Activated CD8-positive, alpha-beta T cell treated with anti-CD3 and anti-CD28 coated beads, Interleukin-2, amount 10 ng/mL, durations not matched to agents 7 days and 5 days (primary cell): ENCODE results near the gene SPIN1. TPM values are rescaled to one million over a fixed set of nuclear protein-coding genes. Genes with fewer than 3 reads are reported as not detected.

Experiments used
- ATAC-seq: fragments of 150-1000 bp; cut with Tn5 transposase; one replicate; pipeline ENCODE4 v1.10.0; 2021; ENCODE audit warnings: moderate library complexity
- CTCF ChIA-PET: fragments of 350-600 bp; sonication (Branson Sonifier 250); formaldehyde crosslinking; loops from one replicate; lab custom pipeline; 2021; ENCODE audit warnings: antibody characterized with exemption; lab: Charles Lee
- POLR2A ChIA-PET: fragments of 350-600 bp; sonication (Branson Sonifier 250); formaldehyde crosslinking; loops from one replicate; lab custom pipeline; 2021; ENCODE audit warnings: antibody characterized with exemption; lab: Charles Lee
- DNase-seq: peaks from one replicate; pipeline ENCODE4 v3.0.0-alpha.2; 2020
- H3K27ac Mint-ChIP-seq: one replicate; pipeline ENCODE4 v1.8.0; 2021; ENCODE audit warnings: mild to moderate bottlenecking, mixed read lengths
- H3K27me3 Mint-ChIP-seq: one replicate; pipeline ENCODE4 v1.8.0; 2021; ENCODE audit warnings: low read depth, mixed read lengths
- H3K36me3 Mint-ChIP-seq: one replicate; pipeline ENCODE4 v1.8.0; 2021; ENCODE audit warnings: low read depth, mixed read lengths
- H3K4me1 Mint-ChIP-seq: one replicate; pipeline ENCODE4 v1.8.0; 2021; ENCODE audit warnings: low read depth, mixed read lengths
- H3K4me3 Mint-ChIP-seq: one replicate; pipeline ENCODE4 v1.8.0; 2021; ENCODE audit warnings: mild to moderate bottlenecking, mixed read lengths
- H3K9me3 Mint-ChIP-seq: one replicate; pipeline ENCODE4 v1.8.0; 2022; ENCODE audit warnings: mixed read lengths; ENCODE audit not compliant: insufficient read depth
- total RNA-seq, 2 experiments: library from RNA; stranded (reverse); gene quantifications; one replicate each; pipeline ENCODE4 v1.2.3, GENCODE V29; 2021

SPIN1 gene
- total RNA-seq, 2 experiments from 2014 or later: 50.5 to 54.4 TPM

DNA sequence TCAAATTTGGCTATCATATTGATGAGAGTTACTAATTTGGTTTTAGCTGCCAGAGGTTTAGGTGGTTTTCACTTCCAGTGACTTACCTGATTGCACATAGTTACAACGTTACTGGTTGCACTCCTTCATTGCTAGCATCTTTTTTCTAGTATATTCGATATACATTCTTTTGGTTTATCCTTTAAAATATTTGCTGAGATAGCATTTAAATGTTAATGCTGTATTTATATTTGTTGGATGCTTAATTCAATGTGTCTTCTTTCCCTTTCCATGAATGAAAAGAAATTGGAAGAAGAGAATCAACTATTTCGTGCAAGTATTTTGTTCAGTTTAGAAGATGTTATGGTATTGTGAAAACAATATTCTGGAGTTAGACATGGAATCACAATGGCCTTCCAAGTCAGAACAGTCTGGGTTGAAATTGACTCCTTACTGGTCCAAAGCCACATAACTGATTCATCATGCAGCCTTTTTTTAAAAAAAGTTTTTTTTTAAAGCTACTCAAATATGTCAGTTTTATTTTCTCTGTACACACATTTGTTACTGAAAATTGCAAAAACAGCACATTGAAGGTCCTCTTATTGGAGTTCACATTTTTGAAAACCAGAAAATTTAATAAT is 2.2 kb downstream of the SPIN1 start:
- no peak for ATAC-seq
- peaks cover 49% of the 10 kb centered on the region for H3K4me1 Mint-ChIP-seq
- peaks cover 30% of the 10 kb centered on the region for H3K36me3 Mint-ChIP-seq
- peak overlapping the region; percentile 86 for H3K4me3 Mint-ChIP-seq
- CTCF ChIA-PET: no interaction called here
- H3K27ac Mint-ChIP-seq: no peak overlapping the region
- H3K27me3 Mint-ChIP-seq: no peaks in the 10 kb centered on the region
- no peak for DNase-seq
- POLR2A ChIA-PET: no interaction called here
- H3K9me3 Mint-ChIP-seq: no peaks in the 10 kb centered on the region

DNA sequence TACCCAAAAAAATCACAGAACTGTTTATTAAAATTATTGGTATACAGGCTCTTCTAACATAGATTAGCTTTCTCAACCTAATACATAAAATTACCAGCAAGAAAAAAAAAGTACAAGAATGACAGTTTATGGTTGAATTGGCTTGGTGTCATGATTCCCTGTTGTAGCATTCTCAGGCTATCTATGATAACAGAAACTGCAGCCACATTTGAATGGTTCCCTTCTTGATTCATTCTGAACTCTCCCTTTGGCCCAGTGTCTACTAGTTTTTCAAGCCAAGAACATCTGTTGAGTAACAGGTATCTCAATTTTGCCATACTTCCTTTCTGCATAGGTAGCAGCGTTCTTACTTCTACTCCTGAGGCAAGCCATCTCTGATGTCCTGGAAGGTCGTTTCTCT is 3.0 kb downstream of the SPIN1 start:
- CTCF ChIA-PET: interaction anchor here (0.8 kb wide), 1 partner anchor 86 kb away, joined by 3 read pairs; no protein-coding TSS in a partner anchor
- Mint-ChIP-seq H3K4me1 (peaks cover 49% of the 10 kb centered on the region), H3K27me3 (no peaks in the 10 kb centered on the region), H3K36me3 (peaks cover 30% of the 10 kb centered on the region), H3K27ac (no peak overlapping the region), H3K9me3 (no peaks in the 10 kb centered on the region), H3K4me3 (no peak overlapping the region)
- no peak for ATAC-seq
- POLR2A ChIA-PET: no interaction called here
- no peak for DNase-seq

GRCh38 chr9:88391921-88392320 is 3.7 kb downstream of the SPIN1 start:
- H3K27ac Mint-ChIP-seq: no peak overlapping the region
- peaks cover 46% of the 10 kb centered on the region for H3K4me1 Mint-ChIP-seq
- H3K27me3 Mint-ChIP-seq: no peaks in the 10 kb centered on the region
- H3K9me3 Mint-ChIP-seq: no peaks in the 10 kb centered on the region
- DNase-seq (no peak), ATAC-seq (no peak)
- H3K36me3 Mint-ChIP-seq: peaks cover 28% of the 10 kb centered on the region
- ChIA-PET POLR2A (no interaction called here), CTCF (interaction anchor here (0.9 kb wide), 1 partner anchor 187 kb away, joined by 3 read pairs; no protein-coding TSS in a partner anchor)
- no peak overlapping the region for H3K4me3 Mint-ChIP-seq

DNA sequence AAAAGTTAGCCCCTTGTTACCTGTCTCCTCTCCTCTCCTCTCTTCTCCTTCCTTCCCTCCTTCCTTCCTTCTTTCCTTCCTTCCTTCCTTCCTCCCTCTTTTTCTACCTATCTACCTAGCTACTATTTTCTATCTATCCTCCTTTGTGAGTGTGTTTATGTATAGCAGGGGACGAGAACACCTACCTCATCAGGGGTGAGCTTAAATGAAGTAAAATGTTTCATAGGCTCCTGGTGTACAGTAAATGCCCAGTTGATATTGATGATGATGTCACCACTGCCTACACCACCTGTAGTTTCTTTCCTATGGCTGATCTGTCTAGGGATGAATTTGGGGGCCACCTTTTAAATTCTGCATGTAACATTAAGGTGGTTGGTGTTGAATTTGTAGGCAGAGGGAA is 4.3 kb downstream of the SPIN1 start:
- Mint-ChIP-seq H3K4me3 (no peak overlapping the region), H3K4me1 (peaks cover 39% of the 10 kb centered on the region), H3K27ac (no peak overlapping the region), H3K9me3 (no peaks in the 10 kb centered on the region), H3K36me3 (peaks cover 23% of the 10 kb centered on the region), H3K27me3 (no peaks in the 10 kb centered on the region)
- ChIA-PET CTCF (interaction anchor here (0.9 kb wide), 1 partner anchor 186 kb away, joined by 3 read pairs; no protein-coding TSS in a partner anchor), POLR2A (interaction anchor here (0.6 kb wide), 1 partner anchor 173 kb away, joined by 3 read pairs; no protein-coding TSS in a partner anchor)
- ATAC-seq (no peak), DNase-seq (no peak)

- H3K27me3 Mint-ChIP-seq: no peaks in the 10 kb centered on the region
- H3K4me3 Mint-ChIP-seq: no peak overlapping the region
- ChIA-PET POLR2A (no interaction called here), CTCF (no interaction called here)
- peaks cover 16% of the 10 kb centered on the region for H3K4me1 Mint-ChIP-seq
- DNase-seq (no peak), ATAC-seq (no peak)
- H3K36me3 Mint-ChIP-seq: peaks cover 22% of the 10 kb centered on the region
- H3K9me3 Mint-ChIP-seq: no peaks in the 10 kb centered on the region
- H3K27ac Mint-ChIP-seq: no peak overlapping the region
Measured at GRCh38 chr9:88396836-88397577, 8.8 kb downstream of the SPIN1 start.

GRCh38 chr9:88398016-88398415 is 9.8 kb downstream of the SPIN1 start:
- Mint-ChIP-seq H3K27ac (no peak overlapping the region), H3K9me3 (no peaks in the 10 kb centered on the region), H3K4me1 (peaks cover 7% of the 10 kb centered on the region), H3K27me3 (no peaks in the 10 kb centered on the region), H3K4me3 (no peak overlapping the region), H3K36me3 (peaks cover 25% of the 10 kb centered on the region)
- ChIA-PET POLR2A (no interaction called here), CTCF (no interaction called here)
- ATAC-seq (no peak), DNase-seq (no peak)

DNA sequence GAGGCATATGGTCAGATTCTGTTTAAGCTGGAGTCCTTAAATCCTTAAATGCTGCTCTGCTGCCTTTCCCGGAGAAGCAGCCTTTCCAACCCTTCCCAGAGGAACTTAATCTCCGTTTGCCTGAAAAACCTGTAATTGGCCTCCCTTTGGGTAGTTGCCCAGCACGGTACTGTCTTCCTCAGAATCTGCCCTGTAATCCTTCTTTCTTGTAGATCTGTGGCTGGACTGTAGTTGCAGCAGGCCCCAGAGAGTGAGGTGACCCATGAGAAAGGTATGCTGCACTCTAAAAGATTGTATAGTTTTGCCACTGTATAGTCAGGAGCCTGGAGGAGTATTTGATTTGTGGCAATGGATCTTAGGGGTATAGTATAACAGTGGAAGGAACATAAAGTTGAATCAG is 11.7 kb downstream of the SPIN1 start:
- Mint-ChIP-seq H3K4me1 (peaks cover 5% of the 10 kb centered on the region), H3K4me3 (no peak overlapping the region), H3K27ac (no peak overlapping the region), H3K27me3 (no peaks in the 10 kb centered on the region), H3K9me3 (no peaks in the 10 kb centered on the region), H3K36me3 (peaks cover 28% of the 10 kb centered on the region)
- DNase-seq (no peak), ATAC-seq (no peak)
- CTCF ChIA-PET: interaction anchor here (0.7 kb wide), 1 partner anchor 324 kb away, joined by 3 read pairs; no protein-coding TSS in a partner anchor
- POLR2A ChIA-PET: no interaction called here

- H3K4me3 Mint-ChIP-seq: no peak overlapping the region
- ChIA-PET POLR2A (no interaction called here), CTCF (no interaction called here)
- H3K36me3 Mint-ChIP-seq: peaks cover 28% of the 10 kb centered on the region
- DNase-seq (no peak), ATAC-seq (no peak)
- H3K27me3 Mint-ChIP-seq: no peaks in the 10 kb centered on the region
- peaks cover 5% of the 10 kb centered on the region for H3K4me1 Mint-ChIP-seq
- H3K27ac Mint-ChIP-seq: no peak overlapping the region
- H3K9me3 Mint-ChIP-seq: no peaks in the 10 kb centered on the region
Measured at GRCh38 chr9:88403340-88403739, 15.1 kb downstream of the SPIN1 start.

DNA sequence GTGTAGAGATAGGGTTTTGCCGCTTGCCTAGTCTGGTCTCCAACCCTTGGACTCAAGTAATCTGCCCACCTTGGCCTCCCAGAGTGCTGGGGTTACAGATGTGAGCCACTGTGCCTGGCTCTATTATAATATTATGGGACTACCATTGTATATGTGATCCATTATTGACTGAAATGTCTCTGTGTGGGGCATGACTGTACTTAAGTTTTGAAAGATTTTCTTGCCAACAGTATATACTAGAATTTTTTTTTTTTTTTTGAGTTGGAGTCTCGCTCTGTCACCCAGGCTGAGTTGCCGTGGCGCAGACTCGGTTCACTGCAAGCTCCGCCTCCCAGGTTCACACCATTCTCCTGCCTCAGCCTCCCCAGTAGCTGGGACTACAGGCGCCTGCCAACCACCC is 17.8 kb downstream of the SPIN1 start:
- Mint-ChIP-seq H3K36me3 (peaks cover 32% of the 10 kb centered on the region), H3K4me1 (peaks cover 10% of the 10 kb centered on the region), H3K9me3 (no peaks in the 10 kb centered on the region), H3K27ac (no peak overlapping the region), H3K4me3 (no peak overlapping the region), H3K27me3 (no peaks in the 10 kb centered on the region)
- ChIA-PET POLR2A (no interaction called here), CTCF (no interaction called here)
- ATAC-seq (no peak), DNase-seq (no peak)

DNA sequence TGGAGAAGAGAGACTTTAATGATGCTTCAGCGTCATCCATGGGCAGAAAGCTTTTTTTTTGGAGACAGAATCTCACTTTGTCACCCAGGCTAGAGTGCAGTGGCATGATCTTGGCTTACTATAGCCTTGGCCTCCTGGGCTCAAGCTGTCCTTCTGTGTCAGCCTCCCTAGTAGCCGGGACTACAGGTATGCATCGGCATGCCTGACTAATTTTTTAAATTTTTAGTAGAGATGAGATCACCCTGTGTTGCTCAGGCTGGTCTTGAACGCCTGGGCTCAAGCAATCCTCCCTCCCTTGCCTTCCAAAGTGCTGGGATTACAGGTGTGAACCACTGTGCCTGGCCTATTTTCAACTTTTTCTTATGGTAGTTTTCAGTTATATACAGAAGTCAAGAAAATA is 23.2 kb downstream of the SPIN1 start:
- H3K27ac Mint-ChIP-seq: no peak overlapping the region
- peaks cover 15% of the 10 kb centered on the region for H3K9me3 Mint-ChIP-seq
- no peaks in the 10 kb centered on the region for H3K27me3 Mint-ChIP-seq
- H3K36me3 Mint-ChIP-seq: peaks cover 47% of the 10 kb centered on the region
- CTCF ChIA-PET: no interaction called here
- no peak for ATAC-seq
- DNase-seq: no peak
- H3K4me3 Mint-ChIP-seq: no peak overlapping the region
- H3K4me1 Mint-ChIP-seq: peaks cover 10% of the 10 kb centered on the region
- POLR2A ChIA-PET: no interaction called here

- ChIA-PET CTCF (no interaction called here), POLR2A (no interaction called here)
- peaks cover 66% of the 10 kb centered on the region for H3K36me3 Mint-ChIP-seq
- no peak overlapping the region for H3K27ac Mint-ChIP-seq
- peaks cover 28% of the 10 kb centered on the region for H3K4me1 Mint-ChIP-seq
- no peak overlapping the region for H3K4me3 Mint-ChIP-seq
- DNase-seq (no peak), ATAC-seq (no peak)
- peaks cover 34% of the 10 kb centered on the region for H3K9me3 Mint-ChIP-seq
- H3K27me3 Mint-ChIP-seq: no peaks in the 10 kb centered on the region
Measured at GRCh38 chr9:88414298-88414697, 26.1 kb downstream of the SPIN1 start.

GRCh38 chr9:88418025-88418424 is 29.8 kb downstream of the SPIN1 start:
- Mint-ChIP-seq H3K27me3 (no peaks in the 10 kb centered on the region), H3K4me3 (no peak overlapping the region), H3K36me3 (peaks cover 75% of the 10 kb centered on the region), H3K4me1 (peaks cover 18% of the 10 kb centered on the region), H3K27ac (peak overlapping the region; percentile 26), H3K9me3 (peaks cover 37% of the 10 kb centered on the region)
- no peak for ATAC-seq
- CTCF ChIA-PET: interaction anchor here (1.1 kb wide), 1 partner anchor 24 kb away, joined by 3 read pairs; no protein-coding TSS in a partner anchor
- POLR2A ChIA-PET: no interaction called here
- no peak for DNase-seq
